GM12878 (cell line): ENCODE results near the gene PAF1. TPM values are rescaled to one million over a fixed set of nuclear protein-coding genes. Genes with fewer than 3 reads are reported as not detected.
A peak's percentile ranks its signal among the peaks of the same experiment; 100 is the strongest.

Experiments used
- CBX3 ChIP-seq: fragments of 200-600 bp; sonication (generic); IDR thresholded peaks from 2 replicates; pipeline ENCODE4 v1.6.1; 2016; ENCODE audit warnings: low read depth, borderline replicate concordance
- CEBPZ ChIP-seq: fragments of 150-350 bp; IDR thresholded peaks from 2 replicates; pipeline ENCODE4 v1.6.1; 2016; ENCODE audit warnings: low read depth, low read length
- CHD2 ChIP-seq: IDR thresholded peaks from 2 replicates; pipeline ENCODE4 v1.6.1; 2011; ENCODE audit warnings: low read depth, low read length, improper control_type of control experiment, borderline replicate concordance
- HCFC1 ChIP-seq: fragments of 150-350 bp; IDR thresholded peaks from 2 replicates; pipeline ENCODE4 v1.6.1; 2014; ENCODE audit warnings: low read length
- HSF1 ChIP-seq: fragments of 150-350 bp; IDR thresholded peaks from 2 replicates; pipeline ENCODE4 v1.6.1; 2014; ENCODE audit warnings: mild to moderate bottlenecking, low read depth, low read length
- NBN ChIP-seq: fragments of 450-650 bp; IDR thresholded peaks from 2 replicates; pipeline ENCODE4 v1.6.1; 2016
- NR2C2 ChIP-seq: IDR thresholded peaks from 2 replicates; pipeline ENCODE4 v1.6.1; 2011; ENCODE audit warnings: borderline replicate concordance, low read depth; ENCODE audit not compliant: control insufficient read depth, insufficient read length
- NR2F1 ChIP-seq: fragments of 450-650 bp; conservative IDR thresholded peaks from 2 replicates; pipeline ENCODE4 v1.6.1; 2017; ENCODE audit warnings: mild to moderate bottlenecking
- RAD51 ChIP-seq: fragments of 450-650 bp; IDR thresholded peaks from 2 replicates; pipeline ENCODE4 v1.6.1; 2016; ENCODE audit warnings: moderate library complexity, mild to moderate bottlenecking, inconsistent platforms
- SMARCA5 ChIP-seq: fragments of 450-650 bp; IDR thresholded peaks from 2 replicates; pipeline ENCODE4 v1.6.1; 2017; ENCODE audit warnings: mild to moderate bottlenecking
- SRF ChIP-seq, 2 experiments: IDR thresholded peaks; 2 replicates each; pipeline ENCODE4 v1.6.1; 2011; ENCODE audit warnings: low read depth in 2 of 2, low read length in 2 of 2, mild to moderate bottlenecking in 1 of 2, moderate library complexity in 1 of 2
- USF2 ChIP-seq: IDR thresholded peaks from 2 replicates; pipeline ENCODE4 v1.6.1; 2011; ENCODE audit warnings: low read depth, low read length, improper control_type of control experiment, borderline replicate concordance
- ZBTB4 ChIP-seq: fragments of 450-650 bp; formaldehyde crosslinking; IDR thresholded peaks from 2 replicates; pipeline ENCODE4 v1.4.0; 2022; ENCODE audit warnings: mild to moderate bottlenecking, moderate library complexity
- ZNF622 ChIP-seq: fragments of 450-650 bp; IDR thresholded peaks from 2 replicates; pipeline ENCODE4 v1.6.1; 2017; ENCODE audit warnings: mild to moderate bottlenecking, inconsistent platforms
- ZNF687 ChIP-seq: fragments of 450-650 bp; IDR thresholded peaks from 2 replicates; pipeline ENCODE4 v1.6.1; 2017; ENCODE audit warnings: mild to moderate bottlenecking, moderate library complexity
- polyA plus RNA-seq, 11 experiments: library from polyadenylated mRNA; depleted of rRNA in 4 of 11; unstranded in 6 of 11; stranded (reverse) in 5 of 11; fragments of >200 nt; fragmentation: Nextera tagmentation in 4 of 11; fragmentation: Illumina TruSeq in 1 of 11; extraction: Ambion mirVana in 4 of 11; extraction: Trizol in 1 of 11; gene quantifications; 1 replicate in 1 of 11; 2 replicates in 10 of 11; pipeline versions ENCODE4 v1.2.1 to v1.2.3, GENCODE V29; 2011 to 2016; ENCODE audit warnings: inconsistent platforms in 2 of 11, missing spikeins in 2 of 11, low read depth in 1 of 11
- total RNA-seq, 4 experiments: library from RNA; depleted of rRNA in 3 of 4; stranded (reverse); fragments of >200 nt in 3 of 4; fragmentation: Illumina TruSeq in 1 of 4; extraction: Trizol in 1 of 4; gene quantifications; 2 replicates each; pipeline versions ENCODE4 v1.2.1 to v1.2.3, GENCODE V29; 2013 to 2021

Gene PAF1
- total and polyA plus RNA-seq, 10 of the 15 experiments (the other 5 are each of a cell fraction or from before 2014, with no cell fraction given), result 1.7 to 45.8 (median 39.6) TPM

GRCh38 chr19:39403331-39404312 is 12.7 kb upstream of the PAF1 start (continued):
- TF ChIP-seq ZBTB4 (CRISPR knock-in tag) (no peak), USF2 (no peak), CHD2 (0 out of 2 replicates have a peak, but pooled peaks have one; percentile 50), NBN (peak; percentile 77), SMARCA5 (peak; percentile 19; the same call in 1 of the 2 replicates), SRF (IDR thresholded peaks at IDR 0.05; ENCODE audit: low read depth in 2 of 2, low read length in 2 of 2) (0 out of 4 replicates have a peak, but pooled peaks of 1 of the 2 experiments have one; percentile 7), CEBPZ (no peak), NR2C2 (no peak), ZNF622 (no peak), NR2F1 (peak; percentile 84), ZNF687 (0 out of 2 replicates have a peak, but pooled peaks have one; percentile 56), RAD51 (no peak), CBX3 (no peak), HCFC1 (0 out of 2 replicates have a peak, but pooled peaks have one; percentile 7), HSF1 (no peak; the same call in 1 of the 2 replicates)
